Uterus (tissue), 2 donors: ENCODE measurements around the gene FXYD6.

ENCODE experiments used
- POLR2A ChIP-seq, 2 donors: fragments of 450-650 bp; IDR thresholded peaks; one replicate each; pipeline ENCODE4 v1.6.1; 2016; ENCODE audit warnings: antibody characterized with exemption in 2 of 2, mild to moderate bottlenecking in 1 of 2, moderate library complexity in 1 of 2
- TF ChIP-seq, protein P1 (sequence below), 4 experiments: fragments of 200-600 bp in 2 of 4; fragments of 450-650 bp in 2 of 4; sonication (generic) in 2 of 4; IDR thresholded peaks; one replicate each; pipeline ENCODE4 v1.5.1; 2016 to 2019; ENCODE audit warnings: antibody characterized with exemption in 4 of 4, mild to moderate bottlenecking in 2 of 4, moderate library complexity in 1 of 4

DNA sequence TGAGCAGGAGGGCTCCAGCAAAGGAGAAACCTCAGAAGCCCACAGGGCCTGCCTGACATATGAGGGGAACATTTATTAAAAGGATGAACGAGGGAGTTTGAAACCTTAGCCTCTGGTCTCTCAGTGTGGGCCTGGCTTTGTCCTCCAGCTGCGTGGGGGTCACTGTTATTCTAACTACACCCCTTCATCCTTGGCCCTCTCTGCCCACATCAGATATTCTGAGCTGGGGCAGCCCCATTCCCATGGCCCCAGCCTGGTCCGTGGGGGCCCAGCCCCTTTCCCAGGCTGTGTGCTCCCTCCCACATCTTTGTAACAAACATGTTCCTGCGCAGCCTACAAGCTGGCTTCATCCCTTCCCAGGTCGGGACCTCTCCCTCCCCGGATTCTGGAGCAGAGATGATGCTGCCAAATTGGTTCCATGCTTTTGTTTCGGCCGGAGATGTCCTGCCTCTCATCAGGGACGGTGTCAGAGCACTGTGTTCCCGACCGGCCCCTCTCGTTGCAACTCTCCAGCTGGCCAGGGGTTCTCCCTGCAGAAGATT, 4.0 kb downstream of the FXYD6 start:
- TF ChIP-seq POLR2A (IDR thresholded peaks at IDR 0.05): no peak
- TF ChIP-seq, protein P1, sequence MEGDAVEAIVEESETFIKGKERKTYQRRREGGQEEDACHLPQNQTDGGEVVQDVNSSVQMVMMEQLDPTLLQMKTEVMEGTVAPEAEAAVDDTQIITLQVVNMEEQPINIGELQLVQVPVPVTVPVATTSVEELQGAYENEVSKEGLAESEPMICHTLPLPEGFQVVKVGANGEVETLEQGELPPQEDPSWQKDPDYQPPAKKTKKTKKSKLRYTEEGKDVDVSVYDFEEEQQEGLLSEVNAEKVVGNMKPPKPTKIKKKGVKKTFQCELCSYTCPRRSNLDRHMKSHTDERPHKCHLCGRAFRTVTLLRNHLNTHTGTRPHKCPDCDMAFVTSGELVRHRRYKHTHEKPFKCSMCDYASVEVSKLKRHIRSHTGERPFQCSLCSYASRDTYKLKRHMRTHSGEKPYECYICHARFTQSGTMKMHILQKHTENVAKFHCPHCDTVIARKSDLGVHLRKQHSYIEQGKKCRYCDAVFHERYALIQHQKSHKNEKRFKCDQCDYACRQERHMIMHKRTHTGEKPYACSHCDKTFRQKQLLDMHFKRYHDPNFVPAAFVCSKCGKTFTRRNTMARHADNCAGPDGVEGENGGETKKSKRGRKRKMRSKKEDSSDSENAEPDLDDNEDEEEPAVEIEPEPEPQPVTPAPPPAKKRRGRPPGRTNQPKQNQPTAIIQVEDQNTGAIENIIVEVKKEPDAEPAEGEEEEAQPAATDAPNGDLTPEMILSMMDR (IDR thresholded peaks at IDR 0.05): no peak
